HG03095 (cell line): ENCODE results near the gene HEMK1.

ENCODE experiments used
- ATAC-seq: cut with Tn5 transposase; IDR thresholded peaks from one replicate; pipeline ENCODE4 v1.9.1; 2021; ENCODE audit warnings: moderate library complexity; ENCODE audit not compliant: unreplicated experiment

The HEMK1 gene

GRCh38 chr3:50633230-50633790, 64.0 kb downstream of the HEMK1 start:
- ATAC-seq, result no peak

DNA sequence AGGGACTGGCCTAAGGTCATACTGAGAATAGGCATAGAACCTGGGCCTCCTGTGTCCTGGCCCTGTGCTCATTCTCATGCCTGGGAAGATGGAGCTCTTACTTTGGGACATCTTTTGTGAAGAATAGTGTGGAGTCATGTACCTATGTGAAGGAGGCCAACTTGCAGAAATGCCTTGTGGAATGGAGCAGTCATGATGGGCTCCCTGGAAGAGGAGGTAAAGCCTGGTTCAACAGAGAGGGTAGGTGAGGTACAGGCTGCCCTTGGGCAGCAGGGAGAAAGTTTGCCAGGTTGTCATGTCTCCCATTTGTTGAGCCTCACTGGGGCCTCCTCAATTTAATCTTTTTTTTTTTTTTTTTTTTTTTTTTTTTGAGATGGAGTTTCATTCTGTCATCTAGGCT, 65.7 kb downstream of the HEMK1 start:
- ATAC-seq, result no peak

GRCh38 chr3:50637011-50637410, 67.7 kb downstream of the HEMK1 start:
- ATAC-seq, result no peak

GRCh38 chr3:50637945-50638344, 68.6 kb downstream of the HEMK1 start:
- no peak for ATAC-seq

DNA sequence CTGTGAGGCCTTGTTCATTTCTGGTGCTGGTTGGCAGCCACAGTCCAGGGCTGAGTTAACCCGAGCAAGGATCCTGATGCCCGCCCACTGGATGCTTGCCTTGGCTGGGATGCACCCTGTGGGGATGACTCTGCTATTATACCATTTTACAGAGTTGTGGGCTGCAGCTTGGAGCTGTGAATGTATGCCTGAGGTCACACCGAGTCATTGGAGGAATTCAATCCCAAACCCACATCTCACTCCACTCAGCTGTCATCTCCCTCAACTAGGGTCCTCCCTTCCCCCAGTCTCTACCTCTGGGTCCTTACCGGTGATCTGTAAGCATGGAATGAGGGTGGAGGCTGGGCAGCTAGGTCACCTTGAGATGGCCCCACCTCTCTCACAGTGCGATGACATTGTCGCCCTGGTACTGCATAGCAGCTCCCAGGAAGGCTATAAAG, 69.8 kb downstream of the HEMK1 start:
- no peak for ATAC-seq

DNA sequence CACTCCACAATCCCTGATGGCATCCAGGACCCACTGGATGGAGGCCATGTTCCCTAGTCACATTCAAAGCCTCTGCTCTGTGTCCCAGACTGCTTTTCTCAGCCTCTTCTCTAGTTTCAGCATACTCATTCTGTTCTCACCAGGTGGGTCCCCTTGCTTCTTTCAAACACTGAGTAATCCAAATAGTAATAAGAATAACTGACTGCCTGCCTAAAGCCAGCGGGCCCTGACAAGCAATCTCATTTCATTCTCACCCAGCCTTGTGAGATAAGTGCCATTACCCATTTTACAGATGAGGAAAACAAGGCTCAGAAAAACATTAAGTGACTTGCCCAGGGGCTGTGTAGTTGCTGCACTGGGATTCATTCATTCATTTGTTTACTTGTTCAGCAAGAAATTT, 73.1 kb downstream of the HEMK1 start:
- no peak for ATAC-seq

GRCh38 chr3:50644561-50644960, 75.2 kb downstream of the HEMK1 start:
- ATAC-seq, result no peak

DNA sequence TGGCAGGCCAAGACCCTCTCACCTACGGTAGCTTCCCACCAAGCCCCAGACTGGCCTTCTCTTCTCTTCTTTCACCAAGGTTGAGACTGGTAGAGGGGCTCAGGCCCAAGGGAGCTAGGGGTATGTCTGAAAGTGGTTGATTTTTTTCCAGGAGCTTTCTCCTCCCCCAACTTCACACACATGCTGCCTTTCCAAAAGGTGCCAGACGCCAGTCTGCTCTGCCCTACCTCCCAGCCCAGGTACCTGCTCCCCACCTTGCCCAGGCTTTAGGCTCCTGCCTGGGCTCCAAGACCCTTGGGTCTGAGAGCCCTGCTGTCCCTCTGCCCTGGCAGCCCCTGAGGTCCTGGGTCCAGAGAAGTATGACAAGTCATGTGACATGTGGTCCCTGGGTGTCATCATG, 76.1 kb downstream of the HEMK1 start:
- ATAC-seq, result no peak
